H1 (cell line): ENCODE data around the gene DBH. TPM values are rescaled to one million over a fixed set of nuclear protein-coding genes. Genes with fewer than 3 reads are reported as not detected.

Experiments used
- EP300 ChIP-seq, 2 experiments: IDR thresholded peaks; 1 replicate in 1 of 2; 2 replicates in 1 of 2; pipeline ENCODE4 v1.6.1; 2011 to 2012; ENCODE audit warnings: low read depth in 2 of 2, low read length in 2 of 2, mild to moderate bottlenecking in 2 of 2, borderline replicate concordance in 1 of 2, inconsistent platforms in 1 of 2, moderate library complexity in 1 of 2
- USF2 ChIP-seq: IDR thresholded peaks from 2 replicates; pipeline ENCODE4 v1.6.1; 2011; ENCODE audit warnings: low read length, improper control_type of control experiment
- polyA plus RNA-seq, 7 experiments: library from polyadenylated mRNA; depleted of rRNA in 3 of 7; stranded (reverse) in 5 of 7; unstranded in 2 of 7; fragments of >200 nt in 5 of 7; fragments of 200-250 nt in 2 of 7; gene quantifications; 1 replicate in 5 of 7; 2 replicates in 1 of 7; 4 replicates in 1 of 7; pipeline versions ENCODE4 v1.2.1 to v1.2.3, GENCODE V29; 2011 to 2013; ENCODE audit warnings: missing spikeins in 2 of 7, mixed read lengths in 2 of 7
- total RNA-seq: library from RNA; stranded (reverse); fragmentation: NEBNext Ultra II Directional; extraction: Animal tissue kit (Norgen Biotek cat#: 25700); gene quantifications from 2 replicates; pipeline ENCODE4 v1.2.1, GENCODE V29; 2021

The DBH gene
- total and polyA plus RNA-seq, 2 of the 8 experiments (the other 6 are each of a cell fraction or from before 2014, with no cell fraction given): 0.18 TPM; not detected in 1

- TF ChIP-seq USF2 (no peak), EP300 (IDR thresholded peaks at IDR 0.05; ENCODE audit: borderline replicate concordance in 1 of 2, low read depth in 2 of 2, low read length in 2 of 2) (no peak)
Observed at GRCh38 chr9:133645021-133645765, 9.0 kb downstream of the DBH start (continued).
